CD4-positive, alpha-beta T cell treated with Interleukin-6 at 100 ng/mL for 8 hours (primary cell): Measurements from ENCODE around the gene SFT2D1.
"Not testable (repeated sequence)": the region's sequence is repeated elsewhere in the genome, so short reads cannot be mapped to it uniquely, and the experiment has no call there.

ENCODE experiments used
- DNase-seq: peaks from one replicate; pipeline ENCODE4 v3.0.0-alpha.2; 2020; ENCODE audit warnings: mixed read lengths, low spot score

The SFT2D1 gene

DNA sequence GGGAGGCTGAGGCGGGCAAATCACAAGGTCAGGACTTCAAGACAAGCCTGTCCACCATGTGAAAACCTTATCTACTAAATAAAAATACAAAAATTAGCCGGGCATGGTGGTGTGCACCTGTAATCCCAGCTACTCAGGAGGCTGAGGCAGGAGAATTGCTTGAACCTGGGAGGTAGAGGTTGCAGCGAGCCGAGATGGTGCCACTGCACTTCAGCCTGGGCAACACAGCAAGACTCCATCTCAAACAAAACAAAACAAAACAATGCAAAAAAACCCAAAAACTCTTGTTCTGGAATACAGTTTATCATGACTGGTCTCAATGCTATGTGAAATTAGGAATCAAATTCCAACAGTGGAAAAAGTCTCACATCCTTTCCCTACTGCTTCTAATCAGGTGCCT lies 20.1 kb upstream of the SFT2D1 start:
- not testable (repeated sequence) for DNase-seq

DNA sequence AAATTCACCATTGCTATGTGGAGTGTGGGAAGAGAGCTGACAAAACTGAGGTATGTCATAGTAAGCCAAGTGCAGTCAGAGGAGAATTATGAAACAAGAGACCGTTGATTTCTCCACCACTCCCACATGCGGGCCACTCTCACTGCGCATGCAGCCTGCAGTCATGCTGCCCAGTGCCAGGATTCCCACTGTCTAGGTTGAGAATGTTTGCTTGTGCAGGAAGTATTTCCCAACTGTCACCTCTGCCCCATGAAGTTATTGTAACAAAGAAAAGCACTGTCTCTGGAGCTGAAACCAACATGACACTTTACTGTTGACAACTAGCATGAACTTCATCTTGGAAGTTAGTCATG lies 18.7 kb upstream of the SFT2D1 start:
- no peak for DNase-seq

DNA sequence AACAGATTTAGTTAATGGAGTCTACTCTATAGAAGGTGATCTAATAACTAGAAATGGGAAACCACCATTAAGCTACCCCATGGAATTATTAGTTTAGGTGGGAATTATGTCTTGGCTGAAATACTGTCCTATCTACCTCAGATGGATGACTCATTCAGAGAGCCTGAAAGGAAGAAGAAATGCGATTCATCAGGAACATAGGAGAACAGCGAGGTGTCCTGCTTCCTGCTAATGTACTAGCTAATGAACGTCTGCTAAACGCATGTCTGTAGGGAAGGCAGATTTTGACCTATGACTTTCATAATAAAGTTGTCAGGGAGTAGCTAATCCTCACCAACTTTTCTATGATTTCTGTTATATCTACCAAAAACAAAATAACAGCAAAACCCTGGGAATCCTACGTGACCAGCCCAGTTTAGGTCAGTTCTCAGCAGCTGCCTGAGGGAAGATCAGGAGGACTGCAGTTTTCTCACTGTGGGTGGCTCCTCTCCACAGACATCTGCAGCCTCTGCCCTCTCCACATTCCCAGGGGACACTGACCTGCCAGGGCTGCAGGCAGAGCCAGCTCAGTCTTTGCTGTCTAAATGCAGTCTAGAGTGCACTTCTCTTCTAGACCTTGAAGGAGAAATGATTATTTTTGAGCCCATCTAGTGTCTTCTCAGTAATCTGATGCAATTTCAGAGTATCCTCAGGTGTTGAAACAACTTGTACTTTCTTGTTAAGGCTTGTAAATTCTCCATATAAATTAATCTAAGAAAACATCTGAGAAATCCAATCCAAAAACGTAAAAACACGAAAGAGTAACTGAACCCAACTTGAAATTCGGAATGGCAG lies 18.1 kb upstream of the SFT2D1 start:
- no peak for DNase-seq

DNA sequence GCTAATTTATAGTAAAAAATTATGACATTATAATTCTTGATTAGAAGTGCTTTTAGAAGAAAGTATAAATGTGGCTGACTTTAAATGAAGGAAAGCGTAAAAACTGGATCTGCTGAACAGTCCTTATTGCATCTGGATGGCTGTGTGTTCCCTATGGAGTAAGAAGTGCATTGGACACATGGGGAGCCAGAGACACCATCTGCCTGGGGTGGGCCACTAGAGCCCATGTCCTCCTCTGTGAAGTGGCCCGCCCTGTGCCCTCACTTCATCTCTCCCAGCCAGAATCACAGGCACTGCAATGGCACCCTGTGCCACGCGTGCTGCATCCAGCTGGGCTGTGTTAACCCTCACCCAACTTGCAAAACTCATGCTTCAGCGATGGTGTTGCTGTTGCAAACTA lies 13.2 kb upstream of the SFT2D1 start:
- DNase-seq: no peak

DNA sequence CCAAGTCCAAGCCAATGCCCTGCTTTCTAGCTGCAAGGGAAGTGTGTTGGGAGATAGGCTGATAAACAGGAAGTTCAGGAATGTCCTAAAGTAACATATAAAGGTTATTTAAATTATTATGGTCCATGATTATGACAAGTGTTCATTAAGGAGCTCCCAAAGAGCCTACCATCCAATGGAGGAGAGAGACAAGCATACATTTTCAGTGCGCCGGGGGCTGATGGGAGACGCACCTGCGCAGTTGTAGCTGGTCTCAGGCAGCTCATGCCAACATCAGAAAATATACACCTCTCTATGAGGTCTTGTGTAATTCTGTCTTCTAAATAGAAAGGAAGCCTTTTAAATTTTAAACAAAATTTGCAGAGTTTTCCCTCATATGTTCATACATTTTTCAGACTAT lies 12.6 kb upstream of the SFT2D1 start:
- DNase-seq: no peak

GRCh38 chr6:166354143-166354542 lies 11.8 kb upstream of the SFT2D1 start:
- DNase-seq: no peak

DNA sequence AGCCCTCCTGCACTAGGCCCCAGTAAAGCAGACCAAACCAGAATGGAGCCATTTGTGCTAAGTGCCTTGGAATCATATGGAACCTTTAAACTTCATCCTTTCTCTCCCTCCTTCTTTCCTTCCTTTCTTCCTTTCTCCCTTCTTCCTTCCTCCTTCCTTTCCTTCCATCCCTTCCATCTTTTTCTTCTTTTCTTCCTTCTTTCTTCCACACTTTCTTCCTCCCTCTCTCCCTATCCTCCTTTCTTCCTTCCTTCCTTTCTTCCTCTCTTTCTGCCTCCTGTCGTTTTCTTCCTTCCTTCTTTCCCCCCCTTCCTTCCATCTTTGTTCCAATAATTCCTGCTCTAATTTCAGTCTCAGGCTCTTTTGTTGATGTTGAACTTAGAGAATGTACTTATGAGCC lies 11.2 kb upstream of the SFT2D1 start:
- DNase-seq: no peak

GRCh38 chr6:166352923-166353322 lies 10.6 kb upstream of the SFT2D1 start:
- no peak for DNase-seq

DNA sequence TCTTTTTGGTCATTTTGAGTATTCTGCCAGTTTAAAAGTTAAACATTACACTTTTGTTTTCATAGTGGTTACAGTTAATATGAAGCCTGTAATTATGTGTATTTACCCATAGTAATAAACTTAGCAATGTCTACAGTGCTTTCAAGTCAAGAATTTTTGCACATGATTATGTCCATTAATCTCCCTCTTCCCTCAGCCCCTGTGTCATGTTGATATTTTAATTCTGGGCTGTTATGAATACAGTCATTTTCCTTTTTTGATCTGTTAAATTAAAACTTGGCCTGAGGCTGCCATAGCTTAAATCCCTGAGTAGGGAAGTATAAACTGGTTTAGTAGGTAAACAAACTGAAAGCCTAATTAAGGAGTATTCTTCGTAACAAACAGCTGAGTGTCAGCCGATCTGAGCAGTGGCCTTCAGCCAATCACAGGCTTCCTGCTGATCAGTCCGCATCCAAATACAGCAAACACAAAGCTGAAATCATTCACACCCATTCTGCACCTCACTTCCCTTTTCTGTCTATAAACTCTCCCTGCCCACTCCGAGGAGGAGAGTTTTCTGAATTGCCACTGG lies 9.5 kb upstream of the SFT2D1 start:
- DNase-seq: no peak

GRCh38 chr6:166348305-166348949 lies 6.1 kb upstream of the SFT2D1 start:
- no peak for DNase-seq

DNA sequence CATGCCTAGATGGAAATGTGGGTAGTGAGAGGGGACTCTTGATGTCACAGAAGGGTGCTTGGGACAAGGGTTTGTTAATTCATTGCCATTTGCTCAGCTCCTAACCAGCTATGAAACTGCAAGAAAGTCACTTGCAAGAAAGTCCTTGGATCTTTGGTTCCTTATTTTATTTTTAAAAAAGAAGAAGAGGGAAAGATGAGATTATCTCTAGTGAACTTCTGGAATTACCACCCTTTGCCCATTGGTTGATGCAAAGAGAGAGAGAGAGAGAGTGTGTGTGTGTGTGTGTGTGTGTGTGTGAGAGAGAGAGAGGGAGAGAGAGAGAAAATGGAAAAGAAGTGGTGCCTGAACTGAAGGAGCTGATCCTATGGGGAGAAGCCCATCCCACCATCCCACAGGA lies 4.6 kb upstream of the SFT2D1 start:
- DNase-seq: no peak

DNA sequence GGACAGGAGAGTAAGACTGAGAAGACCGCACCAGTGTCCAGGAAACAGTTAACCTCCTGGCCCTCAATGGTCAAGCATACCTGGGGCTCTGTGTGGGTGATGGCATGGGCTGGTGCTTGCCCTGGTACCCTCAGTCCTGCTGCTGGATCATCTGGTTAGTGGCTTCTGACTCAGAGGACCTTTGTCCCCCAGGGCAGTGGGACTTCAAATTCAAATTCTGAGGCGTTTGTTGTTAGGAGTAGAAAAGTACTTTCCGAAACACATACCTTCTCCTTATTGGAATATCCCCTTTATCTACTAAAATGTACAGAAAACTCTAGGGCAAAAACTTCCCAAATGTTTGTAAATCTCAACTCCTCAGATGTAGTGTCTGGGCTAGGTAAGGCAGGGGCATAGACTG lies 4.1 kb upstream of the SFT2D1 start:
- DNase-seq: no peak

DNA sequence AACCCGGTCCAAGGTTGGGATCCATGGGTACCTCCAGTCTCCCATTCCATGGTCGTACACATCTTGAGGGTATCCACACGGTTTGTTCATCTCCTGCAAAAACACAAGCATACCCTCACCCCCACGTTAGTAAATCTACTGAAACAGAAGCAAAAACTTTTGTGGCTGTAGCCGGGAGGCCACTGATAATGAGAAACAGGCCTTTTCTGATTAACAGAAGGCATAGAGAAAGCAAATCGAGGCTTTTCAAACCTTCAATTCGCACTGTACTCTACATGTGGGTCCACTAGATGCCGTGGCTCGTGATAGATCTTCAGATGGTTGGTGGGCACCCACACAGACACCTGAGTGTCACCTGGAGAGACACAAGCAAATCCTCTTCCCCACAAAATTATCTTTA lies 3.3 kb upstream of the SFT2D1 start:
- DNase-seq: not testable (repeated sequence)

DNA sequence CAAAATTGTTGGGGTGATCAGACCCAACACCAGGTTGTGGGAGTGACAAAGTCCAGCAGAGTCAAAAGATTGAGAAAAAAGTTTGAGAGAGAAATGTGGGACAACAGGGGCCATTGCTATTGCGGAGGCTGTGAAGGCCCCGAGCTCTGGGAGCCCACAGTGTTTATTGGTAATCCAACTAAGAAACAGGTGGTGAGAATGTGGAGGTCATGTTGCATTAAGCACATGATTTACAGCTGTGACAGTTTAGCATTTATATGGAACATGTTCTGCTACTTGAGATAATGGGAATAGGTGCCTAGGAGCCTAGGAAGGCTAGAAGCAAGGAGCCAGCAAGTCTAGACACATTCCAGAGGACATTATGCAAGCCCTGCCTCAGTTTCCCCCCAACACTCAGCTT lies 2.6 kb upstream of the SFT2D1 start:
- DNase-seq: not testable (repeated sequence)

DNA sequence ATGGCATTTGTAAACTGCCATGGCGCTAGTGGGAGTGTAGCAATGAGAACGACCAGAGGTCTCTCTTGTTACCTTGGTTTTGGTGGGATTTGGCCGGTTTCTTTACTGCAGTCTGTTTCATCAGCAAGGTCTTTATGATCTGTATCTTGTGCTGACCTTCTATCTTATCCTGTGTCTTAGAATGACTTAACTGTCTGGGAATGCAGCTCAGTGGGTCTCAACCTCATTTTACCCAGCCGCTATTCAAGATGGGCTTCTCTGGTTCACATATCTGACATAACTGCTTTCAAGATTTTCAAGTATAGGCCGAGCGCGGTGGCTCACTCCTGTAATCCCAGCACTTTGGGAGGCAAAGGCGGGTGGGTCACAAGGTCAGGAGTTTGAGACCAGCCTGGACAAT lies 1.9 kb upstream of the SFT2D1 start:
- DNase-seq: no peak

DNA sequence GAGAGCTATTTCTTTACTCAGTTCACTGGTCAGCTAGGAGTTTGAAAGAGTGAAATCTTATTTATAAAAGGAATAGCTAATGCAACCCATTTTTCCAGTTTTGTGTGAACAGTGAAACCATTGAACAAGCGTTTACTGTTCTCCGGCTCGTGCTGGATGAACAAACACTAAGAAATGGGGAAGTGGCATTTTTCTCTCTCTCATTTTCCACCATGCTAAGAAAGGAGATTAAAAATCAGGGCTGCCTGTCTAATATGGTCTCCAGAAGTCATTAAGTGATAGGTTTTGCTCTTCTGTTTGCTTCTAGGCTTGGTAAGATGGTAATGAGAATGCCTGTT lies 774 bp upstream of the SFT2D1 start:
- no peak for DNase-seq

- DNase-seq: no peak
Observed at GRCh38 chr6:166341977-166342348, 382 bp downstream of the SFT2D1 start.

DNA sequence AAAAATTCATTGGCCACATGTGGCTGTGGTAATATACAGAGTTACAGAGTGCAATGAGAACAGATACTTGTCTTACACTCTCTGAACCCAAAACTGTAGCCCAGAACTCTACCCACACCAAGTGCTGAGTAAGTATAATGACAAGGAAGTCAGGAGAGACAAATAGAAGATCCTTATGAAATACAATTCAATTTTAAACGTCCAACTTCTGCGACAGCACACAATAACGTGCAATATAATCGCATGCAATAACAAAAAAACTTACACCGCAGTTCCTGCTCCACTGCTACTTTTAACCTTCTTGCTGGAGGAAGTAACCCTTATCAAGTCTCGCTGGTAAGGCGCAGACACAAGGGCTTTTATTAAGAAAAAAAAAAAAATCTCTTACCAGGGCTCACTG lies 881 bp downstream of the SFT2D1 start:
- no peak for DNase-seq

DNA sequence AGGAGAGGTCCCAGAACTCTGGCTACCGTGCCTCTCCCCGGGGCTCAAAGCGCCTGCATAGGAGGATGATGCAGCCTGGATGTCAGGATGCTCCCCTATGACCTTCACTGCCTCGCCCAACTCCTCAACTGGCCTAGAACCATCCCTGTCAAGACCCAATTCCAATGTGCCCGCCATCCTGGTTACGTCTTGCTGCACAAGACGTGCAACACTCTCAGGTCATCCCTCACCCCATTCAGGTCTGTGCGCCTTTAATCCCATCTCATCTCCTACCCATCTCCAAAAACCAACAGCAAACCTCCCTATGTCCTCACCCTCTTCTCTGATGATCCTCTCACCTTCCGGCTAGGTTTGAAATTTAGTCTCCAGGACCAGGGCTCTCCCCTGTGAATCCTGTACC lies 3.5 kb downstream of the SFT2D1 start:
- no peak for DNase-seq

GRCh38 chr6:166336847-166337246 lies 5.5 kb downstream of the SFT2D1 start:
- no peak for DNase-seq

- no peak for DNase-seq
Observed at GRCh38 chr6:166335378-166336302, 6.7 kb downstream of the SFT2D1 start.

DNA sequence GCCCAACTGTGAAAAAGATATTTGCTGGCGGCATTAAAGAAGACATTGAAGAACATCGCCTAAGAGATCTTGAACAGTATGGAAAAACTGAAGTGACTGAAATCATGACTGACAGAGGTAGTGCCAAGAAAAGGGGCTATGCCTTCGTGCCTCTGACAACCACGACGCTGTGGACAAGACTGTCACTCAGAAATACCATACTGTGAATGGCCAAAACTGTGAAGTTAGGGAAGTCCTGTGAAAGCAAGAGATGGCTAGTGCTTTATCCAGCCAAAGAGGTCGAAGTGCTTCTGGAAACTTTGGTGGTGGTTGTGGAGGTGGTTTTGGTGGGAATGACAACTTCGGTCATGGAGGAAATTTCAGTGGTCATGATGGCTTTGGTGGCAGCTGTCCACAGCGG lies 7.5 kb downstream of the SFT2D1 start:
- no peak for DNase-seq
